K562 (cell line): Measurements from ENCODE around the gene ORC1. TPM values are rescaled to one million over a fixed set of nuclear protein-coding genes. Genes with fewer than 3 reads are reported as not detected.
A peak's percentile ranks its signal among the peaks of the same experiment; 100 is the strongest.

Experiments used
- CXXC5 ChIP-seq: fragments of 250-450 bp; sonication (Bioruptor Pico); IDR thresholded peaks from 2 replicates; pipeline ENCODE4 v1.8.0; 2022; ENCODE audit warnings: inconsistent platforms, mild to moderate bottlenecking, moderate library complexity
- DPF2 ChIP-seq: fragments of 450-650 bp; IDR thresholded peaks from 2 replicates; pipeline ENCODE4 v1.6.1; 2016
- ELF2 ChIP-seq: fragments of 250-450 bp; sonication (Bioruptor Pico); IDR thresholded peaks from 2 replicates; pipeline ENCODE4 v1.5.0; 2021; ENCODE audit warnings: mild to moderate bottlenecking
- HDAC2 ChIP-seq: fragments of 450-650 bp; IDR thresholded peaks from 2 replicates; pipeline ENCODE4 v1.6.1; 2016; ENCODE audit warnings: mild to moderate bottlenecking
- HIVEP1 ChIP-seq: fragments of 250-450 bp; sonication (Bioruptor Pico); IDR thresholded peaks from 2 replicates; pipeline ENCODE4 v1.4.0; 2020; ENCODE audit warnings: mild to moderate bottlenecking
- HNRNPH1 ChIP-seq: fragments of 200-400 bp; formaldehyde crosslinking; optimal IDR thresholded peaks from 2 replicates; pipeline ENCODE3; 2017; ENCODE audit warnings: low read depth, mild to moderate bottlenecking, low read length, moderate library complexity
- MAFG ChIP-seq: fragments of 450-650 bp; conservative IDR thresholded peaks from 2 replicates; pipeline ENCODE4 v1.6.1; 2016; ENCODE audit warnings: missing genetic modification characterization, missing compliant biosample characterization
- MCM5 ChIP-seq: fragments of 450-650 bp; IDR thresholded peaks from 2 replicates; pipeline ENCODE4 v1.6.1; 2016; ENCODE audit warnings: low read depth
- NCOA4 ChIP-seq: fragments of 450-650 bp; IDR thresholded peaks from 2 replicates; pipeline ENCODE4 v1.6.1; 2018; ENCODE audit warnings: mild to moderate bottlenecking; ENCODE audit not compliant: partially characterized antibody
- NR2F6 ChIP-seq: fragments of 450-650 bp; formaldehyde crosslinking; IDR thresholded peaks from 2 replicates; pipeline ENCODE4 v1.4.0; 2020; ENCODE audit warnings: mild to moderate bottlenecking
- SRSF1 ChIP-seq: fragments of 200-400 bp; formaldehyde crosslinking; IDR thresholded peaks from 2 replicates; pipeline ENCODE4 v1.6.1; 2017; ENCODE audit warnings: mild to moderate bottlenecking, low read depth, low read length, moderate library complexity
- STAG1 ChIP-seq: sonication (generic); formaldehyde crosslinking; IDR thresholded peaks from 2 replicates; pipeline ENCODE4 v1.5.0; 2020; ENCODE audit warnings: missing genetic modification reagents, borderline replicate concordance
- ZBED1 ChIP-seq: IDR thresholded peaks from 2 replicates; pipeline ENCODE4 v1.6.1; 2014
- ZNF384 ChIP-seq: IDR thresholded peaks from 2 replicates; pipeline ENCODE4 v1.6.1; 2012; ENCODE audit warnings: low read depth, low read length, improper control_type of control experiment
- ZNF436 ChIP-seq: fragments of 250-450, 450-650 bp; sonication (Bioruptor Pico); formaldehyde crosslinking; IDR thresholded peaks from 2 replicates; pipeline ENCODE4 v1.7.0; 2020; ENCODE audit warnings: mild to moderate bottlenecking
- polyA plus RNA-seq, 8 experiments: library from polyadenylated mRNA; depleted of rRNA in 4 of 8; stranded (reverse) in 5 of 8; unstranded in 3 of 8; fragments of >200 nt; fragmentation: Nextera tagmentation in 2 of 8; fragmentation: Illumina TruSeq in 1 of 8; extraction: Ambion mirVana in 2 of 8; extraction: Trizol in 1 of 8; gene quantifications; 2 replicates each; pipeline versions ENCODE4 v1.2.1 to v1.2.3, GENCODE V29; 2011 to 2014; ENCODE audit warnings: inconsistent platforms in 1 of 8, missing spikeins in 1 of 8
- total RNA-seq, 7 experiments: library from RNA; depleted of rRNA in 6 of 7; stranded (reverse); fragments of >200 nt in 6 of 7; fragmentation: Illumina TruSeq in 2 of 7; extraction: Trizol in 2 of 7; gene quantifications; 2 replicates each; pipeline versions ENCODE4 v1.2.1 to v1.2.3, GENCODE V29; 2011 to 2021; ENCODE audit warnings: low replicate concordance in 1 of 7
- TF ChIP-seq, protein P1 (sequence below), 2 experiments: fragments of 450-650 bp; IDR thresholded peaks; 2 replicates each; pipeline ENCODE4 v1.6.1; 2016; ENCODE audit warnings: mild to moderate bottlenecking in 2 of 2, borderline replicate concordance in 1 of 2, low read depth in 1 of 2, moderate library complexity in 1 of 2
- TF ChIP-seq, protein P2 (sequence below): sonication (generic); formaldehyde crosslinking; IDR thresholded peaks from 2 replicates; pipeline ENCODE4 v1.5.0; 2020; ENCODE audit warnings: missing genetic modification reagents
- TF ChIP-seq, protein P3 (sequence below): sonication (generic); formaldehyde crosslinking; IDR thresholded peaks from 2 replicates; pipeline ENCODE4 v1.8.0; 2022; ENCODE audit warnings: mild to moderate bottlenecking, missing genetic modification reagents, borderline replicate concordance

Gene ORC1
- total and polyA plus RNA-seq, 9 of the 15 experiments (the other 6 are each of a cell fraction or from before 2014, with no cell fraction given) = 26.4 to 91.6 (median 69.7) TPM

DNA sequence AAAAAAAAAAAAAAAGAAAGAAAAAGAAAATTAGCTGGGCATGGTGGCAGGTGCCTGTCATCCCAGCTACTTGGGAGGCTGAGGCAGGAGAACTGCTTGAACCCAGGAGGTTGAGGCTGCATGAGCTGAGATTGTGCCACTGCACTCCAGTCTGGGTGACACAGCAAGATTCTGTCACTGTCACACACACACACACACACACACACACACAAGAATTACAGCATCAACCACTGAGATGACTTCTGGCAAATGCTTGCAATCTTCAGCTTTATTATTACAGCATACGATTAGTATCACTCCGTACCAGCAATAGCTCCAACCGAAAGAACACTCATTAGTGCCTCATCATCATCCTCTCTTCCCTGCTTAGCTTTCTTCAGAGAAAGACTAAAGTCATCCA, 4.6 kb downstream of the ORC1 start (continued):
- TF ChIP-seq, protein P1, sequence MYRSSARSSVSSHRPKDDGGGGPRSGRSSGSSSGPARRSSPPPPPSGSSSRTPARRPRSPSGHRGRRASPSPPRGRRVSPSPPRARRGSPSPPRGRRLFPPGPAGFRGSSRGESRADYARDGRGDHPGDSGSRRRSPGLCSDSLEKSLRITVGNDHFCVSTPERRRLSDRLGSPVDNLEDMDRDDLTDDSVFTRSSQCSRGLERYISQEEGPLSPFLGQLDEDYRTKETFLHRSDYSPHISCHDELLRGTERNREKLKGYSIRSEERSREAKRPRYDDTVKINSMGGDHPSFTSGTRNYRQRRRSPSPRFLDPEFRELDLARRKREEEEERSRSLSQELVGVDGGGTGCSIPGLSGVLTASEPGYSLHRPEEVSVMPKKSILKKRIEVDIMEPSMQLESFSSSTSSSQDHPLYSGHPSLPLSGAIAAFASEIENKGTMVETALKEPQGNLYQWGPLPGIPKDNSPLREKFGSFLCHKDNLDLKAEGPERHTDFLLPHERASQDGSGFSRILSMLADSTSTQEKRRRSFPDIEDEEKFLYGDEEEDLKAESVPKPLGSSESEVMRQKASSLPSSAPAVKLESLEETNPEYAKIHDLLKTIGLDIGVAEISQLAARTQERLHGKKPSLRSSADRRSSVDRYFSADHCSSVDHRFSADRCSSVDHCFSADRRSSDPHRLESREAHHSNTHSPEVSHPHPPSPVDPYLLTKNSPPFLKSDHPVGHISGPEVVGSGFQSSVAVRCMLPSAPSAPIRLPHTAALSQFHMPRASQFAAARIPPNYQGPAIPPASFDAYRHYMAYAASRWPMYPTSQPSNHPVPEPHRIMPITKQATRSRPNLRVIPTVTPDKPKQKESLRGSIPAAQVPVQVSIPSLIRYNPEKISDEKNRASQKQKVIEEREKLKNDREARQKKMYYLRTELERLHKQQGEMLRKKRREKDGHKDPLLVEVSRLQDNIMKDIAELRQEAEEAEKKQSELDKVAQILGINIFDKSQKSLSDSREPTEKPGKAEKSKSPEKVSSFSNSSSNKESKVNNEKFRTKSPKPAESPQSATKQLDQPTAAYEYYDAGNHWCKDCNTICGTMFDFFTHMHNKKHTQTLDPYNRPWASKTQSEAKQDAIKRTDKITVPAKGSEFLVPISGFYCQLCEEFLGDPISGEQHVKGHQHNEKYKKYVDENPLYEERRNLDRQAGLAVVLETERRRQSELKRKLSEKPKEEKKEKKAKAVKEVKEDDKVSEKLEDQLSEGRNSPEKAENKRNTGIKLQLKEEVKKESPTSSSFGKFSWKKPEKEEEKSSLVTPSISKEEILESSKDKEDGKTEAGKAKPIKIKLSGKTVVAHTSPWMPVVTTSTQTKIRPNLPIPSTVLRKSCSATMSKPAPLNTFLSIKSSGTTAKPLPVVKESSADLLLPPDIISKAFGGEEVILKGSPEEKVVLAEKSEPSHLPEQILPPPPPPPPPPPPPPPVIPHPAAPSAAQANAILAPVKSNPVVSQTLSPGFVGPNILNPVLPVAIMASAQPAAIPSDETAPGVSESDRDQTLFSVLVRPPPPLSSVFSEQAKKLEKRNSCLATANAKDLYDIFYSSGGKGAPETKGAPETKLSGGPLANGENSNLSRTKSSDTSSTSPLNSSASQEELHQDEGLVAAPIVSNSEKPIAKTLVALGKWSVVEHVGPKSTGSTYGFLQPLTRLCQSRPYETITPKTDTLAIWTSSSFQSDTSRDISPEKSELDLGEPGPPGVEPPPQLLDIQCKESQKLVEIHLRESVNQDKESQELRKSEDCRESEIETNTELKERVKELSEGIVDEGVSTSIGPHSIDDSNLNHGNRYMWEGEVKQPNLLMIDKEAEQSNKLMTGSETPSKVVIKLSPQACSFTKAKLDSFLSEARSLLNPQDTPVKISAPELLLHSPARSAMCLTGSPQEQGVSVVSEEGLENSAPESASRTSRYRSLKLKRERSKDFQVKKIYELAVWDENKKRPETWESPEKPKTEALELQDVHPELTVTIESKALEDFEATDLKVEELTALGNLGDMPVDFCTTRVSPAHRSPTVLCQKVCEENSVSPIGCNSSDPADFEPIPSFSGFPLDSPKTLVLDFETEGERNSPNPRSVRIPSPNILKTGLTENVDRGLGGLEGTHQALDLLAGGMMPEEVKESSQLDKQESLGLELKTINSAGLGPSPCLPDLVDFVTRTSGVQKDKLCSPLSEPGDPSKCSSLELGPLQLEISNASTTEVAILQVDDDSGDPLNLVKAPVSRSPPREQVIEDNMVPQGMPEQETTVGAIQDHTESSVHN (IDR thresholded peaks at IDR 0.05; ENCODE audit: borderline replicate concordance in 1 of 2, low read depth in 1 of 2) = no peak
- TF ChIP-seq, protein P2, sequence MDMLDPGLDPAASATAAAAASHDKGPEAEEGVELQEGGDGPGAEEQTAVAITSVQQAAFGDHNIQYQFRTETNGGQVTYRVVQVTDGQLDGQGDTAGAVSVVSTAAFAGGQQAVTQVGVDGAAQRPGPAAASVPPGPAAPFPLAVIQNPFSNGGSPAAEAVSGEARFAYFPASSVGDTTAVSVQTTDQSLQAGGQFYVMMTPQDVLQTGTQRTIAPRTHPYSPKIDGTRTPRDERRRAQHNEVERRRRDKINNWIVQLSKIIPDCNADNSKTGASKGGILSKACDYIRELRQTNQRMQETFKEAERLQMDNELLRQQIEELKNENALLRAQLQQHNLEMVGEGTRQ (CRISPR knock-in tag) = no peak
- no peak for TF ChIP-seq SRSF1
- no peak for TF ChIP-seq HDAC2
- TF ChIP-seq MAFG (tag) = peak; percentile 73
- TF ChIP-seq CXXC5 = no peak
- TF ChIP-seq MCM5 = no peak
- TF ChIP-seq ELF2 (CRISPR knock-in tag) = no peak
- TF ChIP-seq NR2F6 = no peak
- TF ChIP-seq ZNF384 = no peak
- TF ChIP-seq STAG1 = no peak
- no peak for TF ChIP-seq ZNF436 (CRISPR knock-in tag)
- TF ChIP-seq, protein P3, sequence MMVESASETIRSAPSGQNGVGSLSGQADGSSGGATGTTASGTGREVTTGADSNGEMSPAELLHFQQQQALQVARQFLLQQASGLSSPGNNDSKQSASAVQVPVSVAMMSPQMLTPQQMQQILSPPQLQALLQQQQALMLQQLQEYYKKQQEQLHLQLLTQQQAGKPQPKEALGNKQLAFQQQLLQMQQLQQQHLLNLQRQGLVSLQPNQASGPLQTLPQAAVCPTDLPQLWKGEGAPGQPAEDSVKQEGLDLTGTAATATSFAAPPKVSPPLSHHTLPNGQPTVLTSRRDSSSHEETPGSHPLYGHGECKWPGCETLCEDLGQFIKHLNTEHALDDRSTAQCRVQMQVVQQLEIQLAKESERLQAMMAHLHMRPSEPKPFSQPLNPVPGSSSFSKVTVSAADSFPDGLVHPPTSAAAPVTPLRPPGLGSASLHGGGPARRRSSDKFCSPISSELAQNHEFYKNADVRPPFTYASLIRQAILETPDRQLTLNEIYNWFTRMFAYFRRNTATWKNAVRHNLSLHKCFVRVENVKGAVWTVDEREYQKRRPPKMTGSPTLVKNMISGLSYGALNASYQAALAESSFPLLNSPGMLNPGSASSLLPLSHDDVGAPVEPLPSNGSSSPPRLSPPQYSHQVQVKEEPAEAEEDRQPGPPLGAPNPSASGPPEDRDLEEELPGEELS = no peak
- TF ChIP-seq ZBED1 = no peak
- no peak for TF ChIP-seq NCOA4
- TF ChIP-seq HIVEP1 (CRISPR knock-in tag) = no peak
- no peak for TF ChIP-seq HNRNPH1
- 0 out of 2 replicates have a peak, but pooled peaks have one; percentile 11 for TF ChIP-seq DPF2
